ENCODE data around the gene SMIM8.

SMIM8 gene

GRCh38 chr6:87391334-87391733 is 68.9 kb downstream of the SMIM8 start:
- DNase-seq (ENCODE audit: low read depth), result no peak
